GM06990 (cell line): ENCODE data around the gene ARHGEF6.

Source experiments
- DNase-seq: peaks from one replicate; pipeline ENCODE4 v3.0.0-alpha.2; 2011; ENCODE audit not compliant: insufficient read length; ENCODE audit errors: extremely low read depth
- H3K27me3 ChIP-seq: replicated peaks from 2 replicates; pipeline ENCODE4 v1.6.0; 2011; ENCODE audit warnings: low read length; ENCODE audit not compliant: control insufficient read depth, insufficient read depth
- H3K36me3 ChIP-seq: 2 replicates; pipeline ENCODE4 v1.5.1; 2011; ENCODE audit warnings: low read length; ENCODE audit not compliant: control insufficient read depth, insufficient read depth
- H3K4me3 ChIP-seq: replicated peaks from 2 replicates; pipeline ENCODE4 v1.5.1; 2011; ENCODE audit warnings: low read depth, mild to moderate bottlenecking, control low read depth, low read length
- TF ChIP-seq, protein P1 (sequence below): IDR thresholded peaks from 2 replicates; pipeline ENCODE4 v1.5.1; 2011; ENCODE audit warnings: low read length, control low read depth, mild to moderate bottlenecking, inconsistent platforms; ENCODE audit not compliant: insufficient read depth, poor library complexity, severe bottlenecking

ARHGEF6 gene

DNA sequence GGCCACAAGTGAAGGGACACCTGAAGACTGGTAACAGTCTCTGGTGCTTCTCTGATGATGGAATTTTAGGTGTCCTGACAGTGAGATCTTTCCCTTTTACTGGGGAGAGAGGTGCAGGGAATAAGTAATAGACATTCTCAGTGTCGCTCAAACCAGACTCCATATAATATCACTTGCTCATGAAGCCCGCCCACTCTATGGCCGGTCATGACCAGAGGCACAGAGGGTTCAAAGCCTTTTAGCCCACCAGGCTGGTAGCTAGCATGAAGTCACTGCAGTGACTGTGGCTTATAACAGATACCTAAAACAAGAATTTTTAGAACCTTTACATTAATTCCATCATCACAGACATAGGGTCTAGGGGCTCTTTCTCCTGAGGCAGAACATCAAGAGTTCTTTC, 129.9 kb downstream of the ARHGEF6 start:
- Histone ChIP-seq H3K4me3 (no peak overlapping the region), H3K27me3 (no peaks in the 10 kb centered on the region), H3K36me3 (no peaks in the 10 kb centered on the region)
- TF ChIP-seq, protein P1, sequence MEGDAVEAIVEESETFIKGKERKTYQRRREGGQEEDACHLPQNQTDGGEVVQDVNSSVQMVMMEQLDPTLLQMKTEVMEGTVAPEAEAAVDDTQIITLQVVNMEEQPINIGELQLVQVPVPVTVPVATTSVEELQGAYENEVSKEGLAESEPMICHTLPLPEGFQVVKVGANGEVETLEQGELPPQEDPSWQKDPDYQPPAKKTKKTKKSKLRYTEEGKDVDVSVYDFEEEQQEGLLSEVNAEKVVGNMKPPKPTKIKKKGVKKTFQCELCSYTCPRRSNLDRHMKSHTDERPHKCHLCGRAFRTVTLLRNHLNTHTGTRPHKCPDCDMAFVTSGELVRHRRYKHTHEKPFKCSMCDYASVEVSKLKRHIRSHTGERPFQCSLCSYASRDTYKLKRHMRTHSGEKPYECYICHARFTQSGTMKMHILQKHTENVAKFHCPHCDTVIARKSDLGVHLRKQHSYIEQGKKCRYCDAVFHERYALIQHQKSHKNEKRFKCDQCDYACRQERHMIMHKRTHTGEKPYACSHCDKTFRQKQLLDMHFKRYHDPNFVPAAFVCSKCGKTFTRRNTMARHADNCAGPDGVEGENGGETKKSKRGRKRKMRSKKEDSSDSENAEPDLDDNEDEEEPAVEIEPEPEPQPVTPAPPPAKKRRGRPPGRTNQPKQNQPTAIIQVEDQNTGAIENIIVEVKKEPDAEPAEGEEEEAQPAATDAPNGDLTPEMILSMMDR: no peak
- DNase-seq: no peak

DNA sequence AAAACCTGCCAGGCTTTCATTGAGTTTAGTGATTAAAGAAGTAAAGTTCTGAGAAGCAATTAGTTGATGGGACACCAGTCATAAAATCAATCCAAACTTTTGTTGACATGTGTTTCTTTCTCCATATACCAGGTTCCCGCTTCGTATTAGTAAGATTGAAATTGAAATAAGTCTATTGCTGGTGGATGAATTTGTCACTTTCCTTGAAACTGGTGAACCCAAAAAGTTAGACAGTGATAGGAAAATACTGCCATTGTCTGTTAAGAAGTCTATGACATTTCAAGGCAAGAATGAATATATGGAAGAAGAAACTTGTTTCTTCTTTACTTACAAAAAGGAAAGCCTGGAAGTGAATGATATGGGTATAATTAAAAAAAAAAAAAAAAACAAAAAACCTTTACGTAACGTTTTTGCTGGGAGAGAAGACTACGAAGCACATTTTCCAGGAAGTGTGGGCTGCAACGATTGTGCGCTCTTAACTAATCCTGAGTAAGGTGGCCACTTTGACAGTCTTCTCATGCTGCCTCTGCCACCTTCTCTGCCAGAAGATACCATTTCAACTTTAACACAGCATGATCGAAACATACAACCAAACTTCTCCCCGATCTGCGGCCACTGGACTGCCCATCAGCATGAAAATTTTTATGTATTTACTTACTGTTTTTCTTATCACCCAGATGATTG, 132.9 kb downstream of the ARHGEF6 start, which contains the start of gene CD40LG:
TSS of gene CD40LG (plus strand) at position 482 of the 684 bp plus-strand sequence. CDS start at position 573, 91 bp downstream.
- DNase-seq: no peak
- H3K27me3 ChIP-seq: no peaks in the 10 kb centered on the region
- TF ChIP-seq, protein P1: no peak

DNA sequence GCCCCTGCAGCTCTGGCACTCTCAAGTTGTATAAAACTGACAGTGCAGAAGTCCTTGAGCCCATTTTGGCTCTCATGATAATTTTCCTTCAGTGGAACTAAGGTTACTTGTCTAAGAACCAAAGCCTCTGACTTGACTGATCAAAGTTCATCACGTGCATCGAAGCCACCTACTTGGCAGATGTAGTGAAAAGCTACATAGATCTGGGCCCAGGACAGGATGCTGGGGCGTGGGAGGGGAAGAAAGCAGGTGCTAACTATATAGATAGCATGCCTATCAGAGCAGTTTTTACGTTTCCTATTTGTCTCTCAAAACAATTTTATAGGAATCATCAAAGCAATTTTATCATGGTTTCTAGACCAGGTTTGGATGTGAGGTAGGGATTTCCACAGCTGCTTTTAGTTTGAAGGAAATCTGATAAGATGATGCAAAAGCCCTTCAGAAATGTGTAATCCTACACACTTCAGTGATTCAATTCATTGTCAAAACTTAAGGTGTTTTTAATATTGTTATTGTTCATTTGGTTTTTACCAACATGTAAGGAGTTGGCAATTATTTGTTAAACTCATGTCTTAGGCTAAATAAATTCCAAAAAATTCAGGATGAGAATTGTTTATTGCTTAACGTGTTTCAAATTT, 134.0 kb downstream of the ARHGEF6 start:
- no peaks in the 10 kb centered on the region for H3K36me3 ChIP-seq
- no peaks in the 10 kb centered on the region for H3K27me3 ChIP-seq
- no peak overlapping the region for H3K4me3 ChIP-seq
- DNase-seq: no peak
- TF ChIP-seq, protein P1: no peak

More for the DNA sequence above, 132.9 kb downstream of the ARHGEF6 start, which contains the start of gene CD40LG:
- Histone ChIP-seq H3K36me3 (no peaks in the 10 kb centered on the region), H3K4me3 (no peak within 1 kb of the TSS)

DNA sequence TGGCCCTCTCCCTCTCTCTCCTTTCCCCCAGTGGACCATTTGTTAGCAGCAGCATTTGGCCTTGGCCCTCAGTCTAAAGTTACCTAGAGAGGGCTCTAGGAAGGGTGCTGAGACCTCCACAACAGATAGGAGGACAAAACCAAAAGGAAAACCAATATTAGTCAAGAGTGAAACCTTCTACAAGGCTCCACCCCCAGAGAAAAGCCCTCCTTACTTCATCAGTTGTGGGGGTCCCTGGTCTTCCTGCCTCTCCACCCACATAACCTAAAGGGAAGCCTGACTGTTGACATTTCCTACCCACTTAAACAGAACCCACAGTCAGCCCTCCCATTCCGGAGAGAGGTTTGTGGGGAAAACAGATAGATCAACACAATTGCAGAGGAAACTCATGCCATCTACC, 137.5 kb downstream of the ARHGEF6 start:
- no peak for DNase-seq
- no peaks in the 10 kb centered on the region for H3K27me3 ChIP-seq
- H3K36me3 ChIP-seq: no peaks in the 10 kb centered on the region
- no peak overlapping the region for H3K4me3 ChIP-seq
- TF ChIP-seq, protein P1: no peak

DNA sequence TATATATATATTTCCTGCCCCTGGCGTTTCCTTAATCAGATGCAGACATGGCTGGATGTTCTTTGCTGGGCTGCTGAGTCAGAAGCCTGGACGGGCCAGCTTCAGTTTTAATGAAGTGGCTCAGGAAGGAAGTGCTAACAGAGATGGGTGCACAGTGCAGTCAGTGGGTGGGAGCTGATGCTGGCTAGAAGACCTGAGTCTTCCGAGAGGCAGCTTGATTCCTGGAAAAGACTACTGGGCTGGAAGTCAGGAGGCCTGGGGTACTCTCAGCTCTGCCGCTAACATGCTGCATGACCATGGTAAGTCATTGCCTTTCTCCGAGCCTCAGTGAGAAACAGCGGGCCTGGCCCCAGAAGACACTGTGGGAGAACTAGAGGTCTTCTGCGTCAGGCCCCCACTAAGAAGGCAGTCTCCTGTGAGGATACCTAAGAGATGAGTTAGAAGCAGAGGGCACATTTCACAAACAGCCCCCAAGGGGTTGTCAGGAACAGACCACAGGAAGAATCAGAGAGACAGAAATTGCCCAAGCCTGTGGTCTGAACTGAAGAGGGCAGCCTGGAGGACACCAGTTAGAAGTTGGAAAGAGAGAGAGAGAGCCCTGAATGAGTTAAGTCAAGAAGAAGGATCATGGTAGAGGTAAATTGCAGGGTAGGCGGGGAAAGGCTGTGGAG, 141.1 kb downstream of the ARHGEF6 start:
- Histone ChIP-seq H3K4me3 (no peak overlapping the region), H3K36me3 (no peaks in the 10 kb centered on the region), H3K27me3 (no peaks in the 10 kb centered on the region)
- DNase-seq: no peak
- TF ChIP-seq, protein P1: no peak
